Tibial artery (tissue), 4 donors: ENCODE data around the gene CNOT1.

Experiments used
- DNase-seq, 2 donors: peaks; one replicate each; pipeline ENCODE4 v3.0.0-alpha.2; 2019
- H3K27ac ChIP-seq, 2 donors: fragments of 200-600 bp; sonication (generic) in 1 of 2; 1 replicate in 1 of 2; 2 replicates in 1 of 2; pipeline ENCODE4 v1.5.1; 2018 to 2019; ENCODE audit warnings: mild to moderate bottlenecking in 1 of 2
- H3K27me3 ChIP-seq, 2 donors: fragments of 200-600 bp; sonication (generic) in 1 of 2; one replicate each; pipeline versions ENCODE4 v1.5.1 to v1.6.0; 2016 to 2019
- H3K36me3 ChIP-seq, 3 donors: fragments of 200-600 bp; sonication (generic) in 2 of 3; one replicate each; pipeline ENCODE4 v1.5.1; 2016 to 2019; ENCODE audit warnings: mild to moderate bottlenecking in 2 of 3
- H3K4me1 ChIP-seq, 4 donors: fragments of 200-600 bp; sonication (generic) in 2 of 4; 1 replicate in 3 of 4; 2 replicates in 1 of 4; pipeline ENCODE4 v1.5.1; 2016 to 2019
- H3K4me3 ChIP-seq, 2 donors: fragments of 200-600 bp; sonication (generic) in 1 of 2; 1 replicate in 1 of 2; 2 replicates in 1 of 2; pipeline ENCODE4 v1.5.1; 2018 to 2019; ENCODE audit warnings: mild to moderate bottlenecking in 2 of 2
- H3K9me3 ChIP-seq, 3 donors: fragments of 200-600 bp; sonication (generic) in 1 of 3; one replicate each; pipeline ENCODE4 v1.5.1; 2016 to 2019
- intact Hi-C: fragments of 100-400 bp; cut with DNase I; formaldehyde crosslinking; loops from one replicate; pipeline ENCODE4 v1.15.0; 2023; ENCODE audit warnings: low total_unique reads
- TF ChIP-seq, protein P1 (sequence below), 2 experiments: fragments of 200-600 bp in 1 of 2; fragments of 450-650 bp in 1 of 2; IDR thresholded peaks; one replicate each; pipeline ENCODE4 v1.5.1; 2017 to 2019; ENCODE audit warnings: antibody characterized with exemption in 2 of 2, mild to moderate bottlenecking in 1 of 2, moderate library complexity in 1 of 2

Gene CNOT1

DNA sequence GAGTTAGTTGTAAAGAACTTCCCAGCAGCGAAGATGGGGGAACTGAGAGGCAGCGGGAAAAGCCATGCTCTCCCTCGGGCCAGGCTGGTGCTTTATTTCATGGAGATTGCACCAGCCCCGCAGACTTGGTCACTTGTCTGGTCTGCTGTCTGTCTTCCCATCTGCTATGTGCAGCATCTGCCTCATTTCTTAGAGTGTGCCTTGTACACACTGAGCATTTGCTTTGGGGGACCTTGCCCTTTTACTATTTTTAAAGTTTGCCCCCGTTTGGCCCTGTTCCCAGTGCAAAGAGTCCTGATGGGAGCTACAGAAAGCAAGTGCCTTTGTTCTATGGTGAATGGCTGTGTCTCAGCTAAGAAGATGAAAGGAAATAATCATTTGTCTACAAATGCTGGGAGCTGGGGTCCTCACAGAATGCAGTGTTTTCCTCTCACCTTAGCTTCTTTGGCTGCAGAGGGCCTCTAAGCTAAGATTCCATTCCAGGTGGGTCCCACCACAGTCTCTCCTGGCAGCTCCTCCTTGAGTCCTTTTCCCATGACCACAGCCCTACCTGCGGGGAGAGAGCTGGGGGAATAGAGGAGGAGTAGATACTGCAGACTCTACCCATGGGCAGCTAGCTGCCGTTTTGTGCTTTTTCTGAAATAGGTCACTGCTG, 25.1 kb upstream of the CNOT1 start:
- DNase-seq: no peak
- Histone ChIP-seq H3K4me1 (no peaks in the 10 kb centered on the region), H3K9me3 (no peaks in the 10 kb centered on the region), H3K4me3 (no peak overlapping the region), H3K27me3 (no peaks in the 10 kb centered on the region), H3K36me3 (no peaks in the 10 kb centered on the region), H3K27ac (no peak overlapping the region)
- intact Hi-C loops: no loop called here
- TF ChIP-seq, protein P1, sequence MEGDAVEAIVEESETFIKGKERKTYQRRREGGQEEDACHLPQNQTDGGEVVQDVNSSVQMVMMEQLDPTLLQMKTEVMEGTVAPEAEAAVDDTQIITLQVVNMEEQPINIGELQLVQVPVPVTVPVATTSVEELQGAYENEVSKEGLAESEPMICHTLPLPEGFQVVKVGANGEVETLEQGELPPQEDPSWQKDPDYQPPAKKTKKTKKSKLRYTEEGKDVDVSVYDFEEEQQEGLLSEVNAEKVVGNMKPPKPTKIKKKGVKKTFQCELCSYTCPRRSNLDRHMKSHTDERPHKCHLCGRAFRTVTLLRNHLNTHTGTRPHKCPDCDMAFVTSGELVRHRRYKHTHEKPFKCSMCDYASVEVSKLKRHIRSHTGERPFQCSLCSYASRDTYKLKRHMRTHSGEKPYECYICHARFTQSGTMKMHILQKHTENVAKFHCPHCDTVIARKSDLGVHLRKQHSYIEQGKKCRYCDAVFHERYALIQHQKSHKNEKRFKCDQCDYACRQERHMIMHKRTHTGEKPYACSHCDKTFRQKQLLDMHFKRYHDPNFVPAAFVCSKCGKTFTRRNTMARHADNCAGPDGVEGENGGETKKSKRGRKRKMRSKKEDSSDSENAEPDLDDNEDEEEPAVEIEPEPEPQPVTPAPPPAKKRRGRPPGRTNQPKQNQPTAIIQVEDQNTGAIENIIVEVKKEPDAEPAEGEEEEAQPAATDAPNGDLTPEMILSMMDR (IDR thresholded peaks at IDR 0.05): no peak

- H3K27me3 ChIP-seq: no peaks in the 10 kb centered on the region
- no peaks in the 10 kb centered on the region for H3K4me1 ChIP-seq
- no peak overlapping the region for H3K4me3 ChIP-seq
- no peak for DNase-seq
- H3K9me3 ChIP-seq: no peaks in the 10 kb centered on the region
- TF ChIP-seq, protein P1 (IDR thresholded peaks at IDR 0.05): no peak
- H3K27ac ChIP-seq: no peak overlapping the region
- intact Hi-C loops: no loop called here
- no peaks in the 10 kb centered on the region for H3K36me3 ChIP-seq
Observed at GRCh38 chr16:58652741-58653140, 23.1 kb upstream of the CNOT1 start.

GRCh38 chr16:58651965-58652348, 22.3 kb upstream of the CNOT1 start:
- H3K36me3 ChIP-seq: no peaks in the 10 kb centered on the region
- no peaks in the 10 kb centered on the region for H3K27me3 ChIP-seq
- TF ChIP-seq, protein P1 (IDR thresholded peaks at IDR 0.05): no peak
- no peaks in the 10 kb centered on the region for H3K9me3 ChIP-seq
- no peaks in the 10 kb centered on the region for H3K4me1 ChIP-seq
- no peak overlapping the region for H3K4me3 ChIP-seq
- H3K27ac ChIP-seq: no peak overlapping the region
- intact Hi-C loops: no loop called here
- DNase-seq: no peak

DNA sequence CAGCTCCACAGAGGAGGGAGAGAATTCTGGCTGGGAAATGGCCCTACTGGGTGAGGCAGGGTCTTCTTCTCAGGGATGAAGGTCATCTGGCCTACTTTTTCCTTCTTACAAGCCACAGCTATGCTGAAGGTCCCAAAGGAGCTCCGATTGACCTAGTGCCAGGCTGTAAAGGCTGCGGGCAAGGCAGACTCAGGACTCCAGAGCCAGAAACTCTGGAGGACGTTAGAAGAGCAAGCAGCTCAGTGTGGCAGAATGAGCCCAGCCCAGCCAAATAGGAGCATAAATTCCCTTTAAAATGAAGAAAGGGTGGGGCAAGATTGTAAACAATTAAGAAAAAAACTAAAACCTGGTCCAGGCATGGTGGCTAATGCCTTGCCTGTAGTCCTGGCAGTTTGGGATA, 20.1 kb upstream of the CNOT1 start:
- Histone ChIP-seq H3K4me1 (no peaks in the 10 kb centered on the region), H3K36me3 (no peaks in the 10 kb centered on the region), H3K4me3 (no peak overlapping the region), H3K9me3 (no peaks in the 10 kb centered on the region), H3K27ac (no peak overlapping the region), H3K27me3 (no peaks in the 10 kb centered on the region)
- intact Hi-C loops: no loop called here
- DNase-seq: no peak
- TF ChIP-seq, protein P1 (IDR thresholded peaks at IDR 0.05): no peak

DNA sequence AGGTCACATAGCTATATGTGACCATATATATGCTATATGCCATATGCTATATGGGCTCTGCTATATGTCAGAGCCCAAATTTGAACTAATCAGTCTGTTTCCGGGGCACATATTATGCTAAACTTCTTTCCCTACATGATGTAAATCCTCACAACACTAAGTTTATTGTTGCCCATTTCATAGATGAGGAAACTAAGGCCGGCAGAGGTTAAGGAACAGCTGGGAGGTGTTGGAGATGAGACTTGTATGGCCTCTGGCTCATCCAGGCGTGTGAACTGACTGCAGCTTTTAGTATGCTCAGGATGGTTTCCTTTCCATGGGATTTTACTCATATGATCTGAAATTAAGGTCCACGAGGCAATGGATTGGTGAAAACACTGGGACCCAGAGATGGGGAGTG, 17.5 kb upstream of the CNOT1 start:
- intact Hi-C loops: no loop called here
- no peaks in the 10 kb centered on the region for H3K4me1 ChIP-seq
- TF ChIP-seq, protein P1 (IDR thresholded peaks at IDR 0.05): no peak
- no peak for DNase-seq
- no peak overlapping the region for H3K27ac ChIP-seq
- H3K27me3 ChIP-seq: no peaks in the 10 kb centered on the region
- no peaks in the 10 kb centered on the region for H3K36me3 ChIP-seq
- no peak overlapping the region for H3K4me3 ChIP-seq
- H3K9me3 ChIP-seq: no peaks in the 10 kb centered on the region
